ENCODE results near the gene DNAH11. TPM values are rescaled to one million over a fixed set of nuclear protein-coding genes. Genes with fewer than 3 reads are reported as not detected.

DNAH11 gene
- total RNA-seq, 1 experiment from 2014 or later, result 0.54 TPM

- Histone ChIP-seq H3K9me3 (ENCODE audit: low read depth, low read length, poor library complexity, severe bottlenecking) (no peaks in the 10 kb centered on the region), H3K36me3 (ENCODE audit: insufficient read depth, low read length, poor library complexity, severe bottlenecking) (no peaks in the 10 kb centered on the region), H3K4me1 (ENCODE audit: insufficient read depth, low read length, poor library complexity, severe bottlenecking) (peaks cover 12% of the 10 kb centered on the region), H3K27ac (ENCODE audit: low read depth, low read length, poor library complexity, severe bottlenecking) (no peak overlapping the region), H3K4me3 (ENCODE audit: low read depth, low read length, poor library complexity, severe bottlenecking) (no peak overlapping the region), H3K27me3 (replicated peaks; ENCODE audit: insufficient read depth, low read depth, low read length, poor library complexity) (peaks cover 98% of the 10 kb centered on the region)
- CTCF ChIA-PET, result interaction anchor here (1.4 kb wide), 1 partner anchor 506 kb away, joined by 5 read pairs; no protein-coding TSS in a partner anchor
- TF ChIP-seq CTCF (conservative IDR thresholded peaks at IDR 0.05; ENCODE audit: low read depth, low read length), result no peak
- TF ChIP-seq EZH2 (IDR thresholded peaks at IDR 0.05; ENCODE audit: borderline replicate concordance, low read depth, low read length, poor library complexity, severe bottlenecking), result no peak
- DNase-seq (ENCODE audit: low spot score), result no peak
- intact Hi-C loops (cut with micrococcal nuclease; ENCODE audit: unreplicated experiment), result loop anchor here (5.0 kb wide), 2 partner anchors 511 to 991 kb away; no protein-coding TSS in a partner anchor
- no TSS peak for BruUV-seq (replicated peaks)
- POLR2A ChIA-PET (ENCODE audit: low non-redundant PET), result no interaction called here
These were observed 225.4 kb downstream of the DNAH11 start for GRCh38 chr7:21768279-21768678.

GRCh38 chr7:21771266-21771665 lies 228.4 kb downstream of the DNAH11 start:
- no peaks in the 10 kb centered on the region for H3K9me3 ChIP-seq (ENCODE audit: low read depth, low read length, poor library complexity, severe bottlenecking)
- no peaks in the 10 kb centered on the region for H3K36me3 ChIP-seq (ENCODE audit: insufficient read depth, low read length, poor library complexity, severe bottlenecking)
- DNase-seq (ENCODE audit: low spot score), result no peak
- TF ChIP-seq EZH2 (IDR thresholded peaks at IDR 0.05; ENCODE audit: borderline replicate concordance, low read depth, low read length, poor library complexity, severe bottlenecking) (no peak), CTCF (conservative IDR thresholded peaks at IDR 0.05; ENCODE audit: low read depth, low read length) (no peak)
- no peak overlapping the region for H3K4me3 ChIP-seq (ENCODE audit: low read depth, low read length, poor library complexity, severe bottlenecking)
- no TSS peak for BruUV-seq (replicated peaks)
- ChIA-PET CTCF (no interaction called here), POLR2A (ENCODE audit: low non-redundant PET) (no interaction called here)
- H3K27me3 ChIP-seq (replicated peaks; ENCODE audit: insufficient read depth, low read depth, low read length, poor library complexity), result peaks cover 96% of the 10 kb centered on the region
- no peak overlapping the region for H3K27ac ChIP-seq (ENCODE audit: low read depth, low read length, poor library complexity, severe bottlenecking)
- H3K4me1 ChIP-seq (ENCODE audit: insufficient read depth, low read length, poor library complexity, severe bottlenecking), result peaks cover 12% of the 10 kb centered on the region
- intact Hi-C loops (cut with micrococcal nuclease; ENCODE audit: unreplicated experiment), result loop anchor here (5.0 kb wide), 3 partner anchors 141 to 311 kb away; no protein-coding TSS in a partner anchor

GRCh38 chr7:21771906-21772610 lies 229.2 kb downstream of the DNAH11 start:
- no TSS peak for BruUV-seq (replicated peaks)
- POLR2A ChIA-PET (ENCODE audit: low non-redundant PET), result interaction anchor here (0.7 kb wide), 1 partner anchor 152 kb away, joined by 4 read pairs; no protein-coding TSS in a partner anchor
- peaks cover 96% of the 10 kb centered on the region for H3K27me3 ChIP-seq (replicated peaks; ENCODE audit: insufficient read depth, low read depth, low read length, poor library complexity)
- TF ChIP-seq EZH2 (IDR thresholded peaks at IDR 0.05; ENCODE audit: borderline replicate concordance, low read depth, low read length, poor library complexity, severe bottlenecking) (no peak), CTCF (conservative IDR thresholded peaks at IDR 0.05; ENCODE audit: low read depth, low read length) (no peak)
- H3K4me3 ChIP-seq (ENCODE audit: low read depth, low read length, poor library complexity, severe bottlenecking), result no peak overlapping the region
- H3K4me1 ChIP-seq (ENCODE audit: insufficient read depth, low read length, poor library complexity, severe bottlenecking), result peaks cover 12% of the 10 kb centered on the region
- CTCF ChIA-PET, result interaction anchor here (0.6 kb wide), 1 partner anchor 13 kb away, joined by 3 read pairs; no protein-coding TSS in a partner anchor
- DNase-seq (ENCODE audit: low spot score), result peak; percentile 89
- no peaks in the 10 kb centered on the region for H3K9me3 ChIP-seq (ENCODE audit: low read depth, low read length, poor library complexity, severe bottlenecking)
- no peak overlapping the region for H3K27ac ChIP-seq (ENCODE audit: low read depth, low read length, poor library complexity, severe bottlenecking)
- no peaks in the 10 kb centered on the region for H3K36me3 ChIP-seq (ENCODE audit: insufficient read depth, low read length, poor library complexity, severe bottlenecking)
- intact Hi-C loops (cut with micrococcal nuclease; ENCODE audit: unreplicated experiment), result loop anchor here (5.0 kb wide), 3 partner anchors 140 to 310 kb away; no protein-coding TSS in a partner anchor
